ENCODE results near the gene SYCE3.

The SYCE3 gene

DNA sequence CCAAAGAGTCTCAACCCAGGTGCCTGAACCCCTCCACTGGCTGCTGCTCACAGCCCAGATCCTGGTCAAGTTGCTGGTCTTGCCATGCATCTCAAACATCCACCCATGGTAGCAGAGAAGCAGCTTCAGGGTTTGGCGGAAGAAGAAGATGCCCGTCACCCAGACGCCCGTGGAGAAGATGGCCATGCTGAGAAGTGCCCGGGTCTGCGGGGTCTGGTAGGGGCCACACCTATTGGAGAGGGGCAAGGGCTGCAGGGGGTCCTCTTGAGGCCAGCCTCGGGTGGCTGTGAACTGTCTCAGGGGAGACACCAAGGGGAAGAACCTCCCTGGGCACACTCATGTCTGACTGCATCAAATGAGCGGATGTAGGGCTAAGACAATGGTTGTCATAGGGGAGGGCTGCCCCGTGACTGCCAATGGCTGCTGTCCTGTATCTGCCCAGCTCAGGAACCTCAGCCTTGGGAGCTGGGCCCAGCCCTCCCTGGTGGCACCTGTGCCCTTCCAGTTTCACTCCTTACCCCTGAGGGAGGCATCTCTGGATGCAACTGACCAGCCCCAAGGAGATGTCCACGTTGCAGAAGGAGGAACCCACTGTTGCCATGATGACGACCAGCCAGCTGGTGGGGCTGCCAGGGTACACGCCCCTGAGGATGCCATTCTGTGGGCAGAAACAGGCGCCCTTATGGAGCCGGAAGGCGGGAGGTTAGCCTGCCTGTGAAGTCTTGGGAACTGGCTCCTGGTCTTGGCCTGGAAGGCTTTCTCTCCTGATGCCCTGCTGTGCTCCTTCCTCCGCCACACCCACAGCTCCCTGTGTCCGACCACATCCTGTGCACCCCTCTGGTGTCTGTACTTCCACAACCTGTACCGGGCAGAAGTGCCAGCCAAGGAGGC is 14.3 kb upstream of the SYCE3 start:
- no peaks in the 10 kb centered on the region for H4K20me1 ChIP-seq (ENCODE audit: insufficient read depth, low read length)
- H3K79me2 ChIP-seq (ENCODE audit: low read length), result peaks cover 10% of the 10 kb centered on the region
- H3K27ac ChIP-seq (ENCODE audit: low read length), result no peak overlapping the region
- no peaks in the 10 kb centered on the region for H3F3A ChIP-seq (ENCODE audit: insufficient read depth, low read length)
- no peak overlapping the region for H3K4me2 ChIP-seq (ENCODE audit: low read depth, low read length)
- H3K27me3 ChIP-seq (replicated peaks; ENCODE audit: insufficient read depth, low read length), result no peaks in the 10 kb centered on the region
- DNase-seq, result no peak
- H3K9ac ChIP-seq (ENCODE audit: low read length), result no peak overlapping the region
- H3K9me3 ChIP-seq (replicated peaks; ENCODE audit: insufficient read depth, low read length), result no peaks in the 10 kb centered on the region
- H3K36me3 ChIP-seq (replicated peaks; ENCODE audit: insufficient read depth, low read length), result no peaks in the 10 kb centered on the region
- H3K4me3 ChIP-seq (ENCODE audit: low read length), result no peak overlapping the region
- H3K9me2 ChIP-seq (replicated peaks; ENCODE audit: insufficient read depth, low read length), result no peaks in the 10 kb centered on the region
- 0 out of 2 replicates have a peak, but pooled peaks cover 4% of the 10 kb centered on the region for H3K4me1 ChIP-seq (ENCODE audit: low read length)
- TF ChIP-seq EZH2phosphoT487 (IDR thresholded peaks at IDR 0.05; ENCODE audit: low read length) (no peak), CTCF (IDR thresholded peaks at IDR 0.05; ENCODE audit: low read length) (no peak), EZH2 (optimal IDR thresholded peaks at IDR 0.05; ENCODE audit: low read depth, low read length) (no peak)
- no peak overlapping the region for H2AFZ ChIP-seq (ENCODE audit: low read length)

DNA sequence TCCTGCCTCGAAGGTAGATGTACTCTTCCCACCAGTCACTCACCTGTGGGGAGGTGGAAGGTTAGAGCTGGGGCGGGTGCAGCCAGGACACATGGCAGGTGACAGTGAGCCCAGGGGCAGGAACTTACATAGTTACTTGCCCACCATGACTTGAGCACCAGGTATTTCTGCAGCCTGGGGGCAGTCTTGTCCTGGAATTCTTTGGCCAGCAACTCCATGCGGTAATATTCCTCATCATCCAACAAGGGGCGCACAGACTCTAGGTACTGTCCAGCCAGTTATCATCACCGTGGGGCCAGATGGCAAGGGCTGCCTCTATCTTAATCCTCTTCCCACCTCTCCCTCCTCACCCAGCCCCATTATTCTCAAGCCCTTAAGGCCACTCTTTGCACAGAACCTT is 13.4 kb upstream of the SYCE3 start:
- no peaks in the 10 kb centered on the region for H3K9me3 ChIP-seq (replicated peaks; ENCODE audit: insufficient read depth, low read length)
- TF ChIP-seq CTCF (IDR thresholded peaks at IDR 0.05; ENCODE audit: low read length) (no peak), EZH2phosphoT487 (IDR thresholded peaks at IDR 0.05; ENCODE audit: low read length) (no peak), EZH2 (optimal IDR thresholded peaks at IDR 0.05; ENCODE audit: low read depth, low read length) (no peak)
- DNase-seq, result no peak
- H3K4me2 ChIP-seq (ENCODE audit: low read depth, low read length), result no peak overlapping the region
- no peak overlapping the region for H3K27ac ChIP-seq (ENCODE audit: low read length)
- H3K4me1 ChIP-seq (ENCODE audit: low read length), result no peaks in the 10 kb centered on the region
- H3K9me2 ChIP-seq (replicated peaks; ENCODE audit: insufficient read depth, low read length), result no peaks in the 10 kb centered on the region
- no peaks in the 10 kb centered on the region for H3K27me3 ChIP-seq (replicated peaks; ENCODE audit: insufficient read depth, low read length)
- H4K20me1 ChIP-seq (ENCODE audit: insufficient read depth, low read length), result no peaks in the 10 kb centered on the region
- no peaks in the 10 kb centered on the region for H3K36me3 ChIP-seq (replicated peaks; ENCODE audit: insufficient read depth, low read length)
- no peak overlapping the region for H3K4me3 ChIP-seq (ENCODE audit: low read length)
- no peak overlapping the region for H2AFZ ChIP-seq (ENCODE audit: low read length)
- no peak overlapping the region for H3K9ac ChIP-seq (ENCODE audit: low read length)
- no peaks in the 10 kb centered on the region for H3F3A ChIP-seq (ENCODE audit: insufficient read depth, low read length)
- H3K79me2 ChIP-seq (ENCODE audit: low read length), result peaks cover under 1% of the 10 kb centered on the region

DNA sequence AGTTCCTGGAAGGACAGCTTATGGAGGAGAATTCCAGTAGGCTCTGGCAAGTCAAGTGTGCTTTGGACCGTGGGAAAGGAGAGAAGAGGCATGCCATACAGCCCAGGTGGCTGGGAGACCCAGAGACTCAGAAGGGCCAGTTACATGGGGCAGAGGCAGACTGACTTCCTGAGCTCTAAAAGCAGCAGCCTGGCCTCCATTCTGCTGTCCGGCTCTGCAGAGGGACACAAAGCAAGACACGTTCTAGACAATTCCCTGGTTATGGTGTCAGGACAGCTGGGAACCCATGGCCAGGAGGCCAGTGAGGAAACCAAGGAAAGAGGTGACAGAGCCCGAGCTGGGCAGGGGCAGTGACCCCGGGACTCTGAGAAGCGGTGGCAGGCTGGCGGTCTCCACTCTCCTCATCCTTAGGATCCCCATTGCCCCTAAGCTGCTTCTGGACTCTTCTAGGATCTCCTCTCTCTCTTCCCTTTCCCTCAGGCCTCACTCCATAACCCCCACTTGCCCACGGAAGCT is 12.8 kb upstream of the SYCE3 start:
- TF ChIP-seq EZH2 (optimal IDR thresholded peaks at IDR 0.05; ENCODE audit: low read depth, low read length) (no peak), CTCF (IDR thresholded peaks at IDR 0.05; ENCODE audit: low read length) (no peak), EZH2phosphoT487 (IDR thresholded peaks at IDR 0.05; ENCODE audit: low read length) (no peak)

More for the DNA sequence above, 12.8 kb upstream of the SYCE3 start:
- no peaks in the 10 kb centered on the region for H3K27me3 ChIP-seq (replicated peaks; ENCODE audit: insufficient read depth, low read length)
- no peaks in the 10 kb centered on the region for H3K4me1 ChIP-seq (ENCODE audit: low read length)
- no peak overlapping the region for H3K27ac ChIP-seq (ENCODE audit: low read length)
- H3K4me3 ChIP-seq (ENCODE audit: low read length), result no peak overlapping the region
- no peak overlapping the region for H2AFZ ChIP-seq (ENCODE audit: low read length)
- DNase-seq, result no peak
- H3K36me3 ChIP-seq (replicated peaks; ENCODE audit: insufficient read depth, low read length), result no peaks in the 10 kb centered on the region
- no peak overlapping the region for H3K9ac ChIP-seq (ENCODE audit: low read length)
- H3K79me2 ChIP-seq (ENCODE audit: low read length), result no peaks in the 10 kb centered on the region
- H4K20me1 ChIP-seq (ENCODE audit: insufficient read depth, low read length), result no peaks in the 10 kb centered on the region
- H3K4me2 ChIP-seq (ENCODE audit: low read depth, low read length), result no peak overlapping the region
- H3K9me3 ChIP-seq (replicated peaks; ENCODE audit: insufficient read depth, low read length), result no peaks in the 10 kb centered on the region
- H3K9me2 ChIP-seq (replicated peaks; ENCODE audit: insufficient read depth, low read length), result no peaks in the 10 kb centered on the region
- H3F3A ChIP-seq (ENCODE audit: insufficient read depth, low read length), result no peaks in the 10 kb centered on the region

All from MM.1S (cell line).